WTC11 (cell line): ENCODE results near the gene MED12L. TPM values are rescaled to one million over a fixed set of nuclear protein-coding genes. Genes with fewer than 3 reads are reported as not detected.

Experiments
- ATAC-seq: fragments of 200-7000 bp; cut with Tn5 transposase; 2 replicates; pipeline ENCODE4 v1.10.0; 2021; ENCODE audit warnings: mild to moderate bottlenecking, moderate library complexity
- CTCF ChIA-PET: fragments of 300-600 bp; sonication (Branson Sonifier 250); formaldehyde crosslinking; loops from one replicate; lab custom pipeline; 2021; ENCODE audit warnings: antibody characterized with exemption; lab: Charles Lee
- POLR2A ChIA-PET: fragments of 350-600 bp; sonication (Branson Sonifier 250); formaldehyde crosslinking; loops from one replicate; lab custom pipeline; 2021; ENCODE audit warnings: antibody characterized with exemption; lab: Charles Lee
- DNase-seq: peaks from one replicate; pipeline ENCODE4 v3.0.0; 2021; ENCODE audit warnings: low spot score
- H3K27ac Mint-ChIP-seq: 2 replicates; pipeline ENCODE4 v1.8.0; 2021; ENCODE audit warnings: mixed read lengths
- H3K27me3 Mint-ChIP-seq: 2 replicates; pipeline ENCODE4 v1.8.0; 2021; ENCODE audit warnings: low read depth, mild to moderate bottlenecking, moderate library complexity, mixed read lengths
- H3K36me3 Mint-ChIP-seq: 2 replicates; pipeline ENCODE4 v1.8.0; 2021; ENCODE audit warnings: mixed read lengths
- H3K4me1 Mint-ChIP-seq: 2 replicates; pipeline ENCODE4 v1.8.0; 2022; ENCODE audit warnings: mixed read lengths
- H3K4me3 Mint-ChIP-seq: 2 replicates; pipeline ENCODE4 v1.8.0; 2021; ENCODE audit warnings: mild to moderate bottlenecking, moderate library complexity, mixed read lengths
- H3K9me3 Mint-ChIP-seq: 2 replicates; pipeline ENCODE4 v1.8.0; 2021; ENCODE audit warnings: mixed read lengths
- ATF2 ChIP-seq: sonication (generic); formaldehyde crosslinking; IDR thresholded peaks from 2 replicates; pipeline ENCODE4 v1.8.1; 2022; ENCODE audit warnings: low read depth, missing genetic modification reagents, borderline replicate concordance
- ATF6 ChIP-seq: sonication (generic); formaldehyde crosslinking; IDR thresholded peaks from 2 replicates; pipeline ENCODE4 v1.8.1; 2023; ENCODE audit warnings: mild to moderate bottlenecking, missing genetic modification reagents
- CREM ChIP-seq: sonication (generic); formaldehyde crosslinking; IDR thresholded peaks from 2 replicates; pipeline ENCODE4 v1.8.1; 2022; ENCODE audit warnings: mild to moderate bottlenecking, missing genetic modification reagents, moderate library complexity
- ELF4 ChIP-seq: sonication (generic); formaldehyde crosslinking; IDR thresholded peaks from 2 replicates; pipeline ENCODE4 v1.8.1; 2022; ENCODE audit warnings: low read depth, mild to moderate bottlenecking, moderate library complexity, missing genetic modification reagents
- EMX1 ChIP-seq: fragments of 250-450 bp; sonication (Bioruptor Pico); IDR thresholded peaks from 2 replicates; pipeline ENCODE4 v1.8.0; 2021; ENCODE audit warnings: mild to moderate bottlenecking
- FOXP1 ChIP-seq: sonication (generic); formaldehyde crosslinking; IDR thresholded peaks from 2 replicates; pipeline ENCODE4 v1.8.0; 2022; ENCODE audit warnings: missing genetic modification reagents, mild to moderate bottlenecking, moderate library complexity, borderline replicate concordance
- FOXP4 ChIP-seq: sonication (generic); formaldehyde crosslinking; IDR thresholded peaks from 2 replicates; pipeline ENCODE4 v1.8.0; 2022; ENCODE audit warnings: mild to moderate bottlenecking, missing genetic modification reagents
- GABPB1 ChIP-seq: sonication (generic); formaldehyde crosslinking; IDR thresholded peaks from 2 replicates; pipeline ENCODE4 v1.8.1; 2023; ENCODE audit warnings: mild to moderate bottlenecking, missing genetic modification reagents
- GRHL2 ChIP-seq: fragments of 250-450 bp; sonication (Bioruptor Pico); IDR thresholded peaks from 2 replicates; pipeline ENCODE4 v1.8.0; 2022; ENCODE audit warnings: mild to moderate bottlenecking, moderate library complexity; ENCODE audit not compliant: insufficient replicate concordance, severe bottlenecking
- MLX ChIP-seq: sonication (generic); formaldehyde crosslinking; IDR thresholded peaks from 2 replicates; pipeline ENCODE4 v1.8.1; 2023; ENCODE audit warnings: mild to moderate bottlenecking, missing genetic modification reagents, moderate library complexity
- NFATC4 ChIP-seq: fragments of 250-450 bp; sonication (Bioruptor Pico); IDR thresholded peaks from 2 replicates; pipeline ENCODE4 v1.9.0; 2021; ENCODE audit warnings: mild to moderate bottlenecking
- OVOL2 ChIP-seq: fragments of 250-450 bp; sonication (Bioruptor Pico); IDR thresholded peaks from 2 replicates; pipeline ENCODE4 v1.9.0; 2021; ENCODE audit warnings: mild to moderate bottlenecking, borderline replicate concordance
- SMAD3 ChIP-seq: sonication (generic); formaldehyde crosslinking; IDR thresholded peaks from 2 replicates; pipeline ENCODE4 v1.8.0; 2022; ENCODE audit warnings: missing genetic modification reagents, mild to moderate bottlenecking, borderline replicate concordance
- SMAD4 ChIP-seq: sonication (generic); formaldehyde crosslinking; IDR thresholded peaks from 2 replicates; pipeline ENCODE4 v1.8.0; 2022; ENCODE audit warnings: mild to moderate bottlenecking, missing genetic modification reagents
- SP1 ChIP-seq: sonication (generic); formaldehyde crosslinking; conservative IDR thresholded peaks from 2 replicates; pipeline ENCODE4 v1.8.1; 2022; ENCODE audit warnings: missing genetic modification reagents
- STAT6 ChIP-seq: sonication (generic); formaldehyde crosslinking; conservative IDR thresholded peaks from 2 replicates; pipeline ENCODE4 v1.8.1; 2023; ENCODE audit warnings: mild to moderate bottlenecking, low read depth, missing genetic modification reagents, moderate library complexity
- TCF7 ChIP-seq: sonication (generic); formaldehyde crosslinking; IDR thresholded peaks from 2 replicates; pipeline ENCODE4 v1.8.0; 2022; ENCODE audit warnings: mild to moderate bottlenecking, low read depth, missing genetic modification reagents, moderate library complexity
- ZMAT4 ChIP-seq: fragments of 250-450 bp; sonication (Bioruptor Pico); IDR thresholded peaks from 2 replicates; pipeline ENCODE4 v1.9.0; 2021; ENCODE audit warnings: mild to moderate bottlenecking
- ZNF263 ChIP-seq: sonication (generic); formaldehyde crosslinking; IDR thresholded peaks from 2 replicates; pipeline ENCODE4 v1.8.1; 2022; ENCODE audit warnings: low read depth, mild to moderate bottlenecking, moderate library complexity, missing genetic modification reagents
- ZNF423 ChIP-seq: fragments of 250-450 bp; sonication (Bioruptor Pico); IDR thresholded peaks from 2 replicates; pipeline ENCODE4 v2.1.2; 2022; ENCODE audit warnings: mild to moderate bottlenecking, moderate library complexity
- total RNA-seq: library from RNA; stranded (reverse); gene quantifications from 3 replicates; pipeline ENCODE4 v1.2.3, GENCODE V29; 2021
- TF ChIP-seq, protein P1 (sequence below): sonication (generic); formaldehyde crosslinking; IDR thresholded peaks from 2 replicates; pipeline ENCODE4 v1.8.0; 2022; ENCODE audit warnings: mild to moderate bottlenecking, missing genetic modification reagents
- TF ChIP-seq, protein P2 (sequence below): sonication (generic); formaldehyde crosslinking; IDR thresholded peaks from 2 replicates; pipeline ENCODE4 v1.8.1; 2022; ENCODE audit warnings: low read depth, mild to moderate bottlenecking, moderate library complexity, missing genetic modification reagents, borderline replicate concordance

MED12L gene
- total RNA-seq, 1 experiment from 2014 or later: 27.4 TPM

DNA sequence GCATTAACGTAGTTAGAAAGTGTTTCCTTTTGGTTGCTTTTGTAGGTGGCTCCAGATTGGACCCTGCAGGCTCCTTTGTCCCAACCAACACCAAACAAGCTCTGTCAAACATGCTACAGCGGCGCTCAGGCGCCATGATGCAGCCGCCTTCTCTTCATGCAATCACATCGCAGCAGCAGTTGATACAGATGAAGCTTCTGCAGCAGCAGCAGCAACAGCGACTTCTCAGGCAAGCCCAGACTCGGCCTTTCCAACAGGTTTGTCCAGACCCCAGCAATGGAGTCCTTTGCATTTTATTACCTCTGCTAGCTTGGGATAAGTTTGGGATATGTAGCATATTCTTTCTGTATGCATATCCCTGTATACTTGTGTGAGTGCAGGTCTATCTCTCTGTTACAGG is 309.1 kb downstream of the MED12L start:
- Mint-ChIP-seq H3K4me1 (peaks cover 52% of the 10 kb centered on the region), H3K9me3 (0 out of 2 replicates have a peak, but pooled peaks cover 3% of the 10 kb centered on the region), H3K27me3 (no peaks in the 10 kb centered on the region; the same call in 1 of the 2 replicates), H3K36me3 (peaks cover 24% of the 10 kb centered on the region), H3K4me3 (peak overlapping the region; percentile 48), H3K27ac (peak overlapping the region; percentile 63; the same call in 1 of the 2 replicates)
- peak; percentile 12 for DNase-seq
- POLR2A ChIA-PET: no interaction called here
- TF ChIP-seq GRHL2 (CRISPR knock-in tag) (no peak), ZNF263 (CRISPR knock-in tag) (no peak), ELF4 (no peak), SMAD4 (no peak)
- TF ChIP-seq, all 79 proteins: peak for 0
- ATAC-seq: peak; percentile 41; the same call in 1 of the 2 replicates
- CTCF ChIA-PET: interaction anchor here (2.5 kb wide), 1 partner anchor 15 kb away, joined by 17 read pairs; no protein-coding TSS in a partner anchor

GRCh38 chr3:151395806-151396205 is 310.3 kb downstream of the MED12L start:
- peaks cover 20% of the 10 kb centered on the region for H3K36me3 Mint-ChIP-seq
- no peaks in the 10 kb centered on the region; the same call in 1 of the 2 replicates for H3K27me3 Mint-ChIP-seq
- DNase-seq: no peak
- TF ChIP-seq, protein P1, sequence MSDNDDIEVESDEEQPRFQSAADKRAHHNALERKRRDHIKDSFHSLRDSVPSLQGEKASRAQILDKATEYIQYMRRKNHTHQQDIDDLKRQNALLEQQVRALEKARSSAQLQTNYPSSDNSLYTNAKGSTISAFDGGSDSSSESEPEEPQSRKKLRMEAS (CRISPR knock-in tag): no peak
- TF ChIP-seq SMAD3 (CRISPR knock-in tag) (no peak), CREM (CRISPR knock-in tag) (no peak), ATF2 (no peak), FOXP4 (CRISPR knock-in tag) (no peak), MLX (CRISPR knock-in tag) (no peak), FOXP1 (CRISPR knock-in tag) (no peak), SP1 (CRISPR knock-in tag) (no peak), OVOL2 (CRISPR knock-in tag) (no peak), EMX1 (CRISPR knock-in tag) (no peak), STAT6 (CRISPR knock-in tag) (no peak)
- peaks cover 61% of the 10 kb centered on the region for H3K4me1 Mint-ChIP-seq
- H3K9me3 Mint-ChIP-seq: 0 out of 2 replicates have a peak, but pooled peaks cover 3% of the 10 kb centered on the region
- ATAC-seq: no peak
- POLR2A ChIA-PET: no interaction called here
- H3K27ac Mint-ChIP-seq: no peak overlapping the region
- no peak overlapping the region for H3K4me3 Mint-ChIP-seq
- CTCF ChIA-PET: no interaction called here

DNA sequence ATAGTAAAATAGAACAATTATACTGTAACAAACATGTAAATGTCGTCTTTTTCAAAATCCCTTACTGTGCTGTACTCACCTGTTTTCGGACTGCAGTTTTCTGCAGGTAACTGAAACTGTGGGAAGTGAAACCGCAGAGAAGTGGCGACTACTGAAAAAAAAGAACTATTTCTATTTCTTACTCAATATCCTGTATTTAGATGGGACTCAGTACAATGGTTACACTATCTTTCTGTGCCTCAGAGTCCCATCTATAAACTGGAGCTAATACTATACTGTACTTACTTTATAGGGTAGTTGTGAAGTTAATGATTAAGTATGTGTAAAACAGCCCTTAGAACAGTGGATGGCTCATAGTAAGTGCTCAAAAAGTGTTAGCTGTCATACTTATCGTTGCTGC is 313.4 kb downstream of the MED12L start:
- POLR2A ChIA-PET: no interaction called here
- Mint-ChIP-seq H3K27me3 (no peaks in the 10 kb centered on the region), H3K27ac (no peak overlapping the region), H3K36me3 (peaks cover 12% of the 10 kb centered on the region), H3K4me1 (peaks cover 41% of the 10 kb centered on the region), H3K9me3 (no peaks in the 10 kb centered on the region), H3K4me3 (no peak overlapping the region)
- no peak for DNase-seq
- CTCF ChIA-PET: interaction anchor here (1.0 to 2.0 kb wide), 2 partner anchors 20 to 112 kb away, joined by 3 to 13 read pairs; no protein-coding TSS in a partner anchor
- no peak for ATAC-seq
- no peak for TF ChIP-seq NFATC4 (CRISPR knock-in tag)
- TF ChIP-seq, protein P2, sequence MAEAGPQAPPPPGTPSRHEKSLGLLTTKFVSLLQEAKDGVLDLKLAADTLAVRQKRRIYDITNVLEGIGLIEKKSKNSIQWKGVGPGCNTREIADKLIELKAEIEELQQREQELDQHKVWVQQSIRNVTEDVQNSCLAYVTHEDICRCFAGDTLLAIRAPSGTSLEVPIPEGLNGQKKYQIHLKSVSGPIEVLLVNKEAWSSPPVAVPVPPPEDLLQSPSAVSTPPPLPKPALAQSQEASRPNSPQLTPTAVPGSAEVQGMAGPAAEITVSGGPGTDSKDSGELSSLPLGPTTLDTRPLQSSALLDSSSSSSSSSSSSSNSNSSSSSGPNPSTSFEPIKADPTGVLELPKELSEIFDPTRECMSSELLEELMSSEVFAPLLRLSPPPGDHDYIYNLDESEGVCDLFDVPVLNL (CRISPR knock-in tag): no peak
- no peak for TF ChIP-seq ZNF423 (CRISPR knock-in tag)
- TF ChIP-seq ZMAT4 (CRISPR knock-in tag): no peak
- TF ChIP-seq SP1 (CRISPR knock-in tag): no peak
- TF ChIP-seq ATF6 (CRISPR knock-in tag): no peak
- no peak for TF ChIP-seq GABPB1 (CRISPR knock-in tag)
- TF ChIP-seq TCF7 (CRISPR knock-in tag): no peak
